GM21723 (cell line): ENCODE measurements around the gene MAP2K5.
"Not testable (repeated sequence)": the region's sequence is repeated elsewhere in the genome, so short reads cannot be mapped to it uniquely, and the experiment has no call there.

ENCODE experiments used
- ATAC-seq: cut with Tn5 transposase; IDR thresholded peaks from one replicate; pipeline ENCODE4 v1.9.1; 2021; ENCODE audit warnings: mild to moderate bottlenecking, moderate library complexity; ENCODE audit not compliant: unreplicated experiment

Gene MAP2K5

DNA sequence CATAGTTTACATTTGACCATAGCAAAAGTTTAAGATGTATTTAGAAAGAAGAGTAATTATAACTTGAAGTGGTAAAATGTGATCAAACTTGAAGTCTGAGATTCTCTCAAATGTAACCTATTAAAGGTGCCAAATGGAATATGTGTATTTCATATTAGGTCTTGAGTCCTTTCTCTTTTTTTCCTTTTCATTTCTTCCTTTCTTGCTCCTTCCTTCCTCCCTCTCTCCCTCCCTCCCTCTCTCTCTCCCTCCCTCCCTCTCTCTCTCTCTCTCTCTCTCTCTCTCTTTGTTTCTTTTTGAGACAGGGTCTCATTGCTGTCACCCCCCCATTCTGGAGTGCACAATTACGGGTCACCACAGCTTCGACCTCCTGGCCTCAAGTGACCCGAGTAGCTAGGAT is 47.7 kb downstream of the MAP2K5 start:
- ATAC-seq: no peak

DNA sequence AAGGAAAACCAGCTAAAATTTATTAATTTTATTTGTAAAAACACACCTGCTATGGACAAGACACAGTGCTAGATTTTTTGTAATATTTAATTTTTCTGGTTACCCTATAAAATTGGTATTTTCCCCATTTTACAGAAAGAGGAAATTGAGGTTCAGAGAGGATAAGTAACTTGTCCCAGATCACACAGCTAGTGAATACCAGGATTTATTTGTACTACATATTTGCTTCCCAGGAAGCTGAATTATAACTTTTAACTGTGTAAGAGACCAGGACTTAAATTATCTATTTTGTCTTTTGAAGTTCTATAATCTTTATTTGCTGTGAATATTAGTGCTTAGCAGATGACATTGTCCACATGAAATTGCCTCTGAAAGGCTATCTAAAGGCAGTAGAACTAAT is 49.7 kb downstream of the MAP2K5 start:
- ATAC-seq: no peak

- no peak for ATAC-seq
Measured at GRCh38 chr15:67593562-67593961, 51.1 kb downstream of the MAP2K5 start.

DNA sequence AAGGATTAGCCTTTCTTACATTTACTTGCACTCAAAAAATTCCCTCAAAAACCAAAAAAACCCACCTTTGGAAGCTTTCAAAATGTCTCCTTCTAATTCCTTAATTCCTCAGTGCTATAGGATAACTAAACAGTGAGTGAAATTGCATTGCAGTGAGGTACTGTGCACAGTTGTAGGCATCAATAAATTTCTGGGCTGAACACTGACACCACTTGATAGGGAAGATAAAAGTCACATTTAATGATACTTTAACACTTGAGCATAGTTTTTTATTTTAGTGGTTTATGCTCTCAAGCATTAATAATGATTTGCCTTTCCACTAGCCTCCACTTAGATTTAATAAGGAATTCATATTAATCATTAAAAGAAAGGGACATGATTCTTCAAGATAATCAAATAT is 52.3 kb downstream of the MAP2K5 start:
- ATAC-seq: no peak

- ATAC-seq: no peak
Measured at GRCh38 chr15:67595572-67595971, 53.1 kb downstream of the MAP2K5 start.

- no peak for ATAC-seq
Measured at GRCh38 chr15:67601073-67601472, 58.6 kb downstream of the MAP2K5 start.

DNA sequence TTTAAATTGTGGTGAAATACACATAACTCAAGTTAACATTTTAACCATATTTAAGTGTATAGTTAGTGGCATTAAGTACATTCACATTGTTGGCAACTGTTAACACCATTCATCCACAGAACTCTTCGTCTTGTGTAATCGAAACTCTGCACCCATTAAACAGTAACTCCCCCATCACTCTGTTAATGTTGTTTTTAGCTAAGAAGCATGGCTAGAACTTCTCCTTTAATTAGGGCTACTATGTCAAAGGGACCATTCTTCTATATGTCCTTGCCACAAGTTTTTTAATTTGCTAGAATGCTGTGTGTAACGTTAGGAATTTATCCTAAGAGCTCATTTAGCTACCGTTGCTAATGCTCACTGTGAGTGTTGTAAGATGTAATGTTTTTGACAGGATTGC is 60.6 kb downstream of the MAP2K5 start:
- no peak for ATAC-seq

- no peak for ATAC-seq
Measured at GRCh38 chr15:67605871-67606270, 63.4 kb downstream of the MAP2K5 start.

GRCh38 chr15:67606742-67607141 is 64.2 kb downstream of the MAP2K5 start:
- no peak for ATAC-seq

- ATAC-seq: no peak
Measured at GRCh38 chr15:67607329-67607728, 64.8 kb downstream of the MAP2K5 start.

- ATAC-seq: no peak
Measured at GRCh38 chr15:67607959-67608637, 65.6 kb downstream of the MAP2K5 start.

- no peak for ATAC-seq
Measured at GRCh38 chr15:67608638-67608959, 66.1 kb downstream of the MAP2K5 start.

DNA sequence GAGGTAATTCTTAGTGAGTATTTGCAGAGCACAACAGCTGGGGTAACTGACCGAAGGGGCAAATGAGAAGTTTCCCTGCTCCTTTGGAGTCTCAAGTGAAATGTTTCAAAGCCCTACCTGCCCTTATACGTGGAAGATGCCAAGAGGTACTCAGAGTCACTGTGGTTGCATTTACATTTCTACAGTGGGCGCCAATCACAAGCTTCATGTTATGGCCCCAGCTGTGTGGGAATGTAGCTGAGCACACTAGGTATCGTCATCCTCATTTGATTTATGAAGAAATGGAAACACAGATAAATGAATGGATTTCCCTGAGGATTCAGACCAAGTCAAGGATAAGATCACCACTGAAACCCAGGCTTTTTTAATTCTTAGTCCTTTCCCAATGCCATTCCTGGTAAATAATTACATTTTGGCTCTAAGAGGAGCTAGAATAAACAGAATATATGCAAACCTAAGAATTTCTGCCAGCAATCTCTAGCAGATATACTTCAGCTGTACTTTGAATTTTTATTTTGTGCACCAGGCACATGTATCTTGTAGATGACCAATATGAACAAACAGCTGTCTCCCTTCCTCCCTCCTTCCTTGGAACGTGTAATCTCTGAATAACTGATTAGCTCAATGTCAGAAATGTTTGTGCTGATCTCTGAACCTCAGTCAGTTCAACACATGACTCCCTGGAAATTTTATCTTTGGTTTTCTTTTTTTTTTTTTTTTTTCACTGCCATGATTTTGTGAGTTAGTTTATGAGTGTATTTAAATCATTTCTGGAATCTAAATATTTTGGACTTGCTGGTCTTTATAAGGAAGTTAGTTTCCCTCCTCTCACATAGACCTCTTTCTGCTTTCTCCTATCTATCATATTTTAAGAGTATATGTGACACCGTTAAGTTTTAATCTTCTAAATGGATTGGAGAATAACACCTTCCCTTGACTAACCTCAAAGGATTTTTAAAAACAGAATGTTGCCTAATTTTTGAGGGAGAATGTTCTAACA is 69.2 kb downstream of the MAP2K5 start:
- ATAC-seq: no peak

GRCh38 chr15:67613211-67613610 is 70.7 kb downstream of the MAP2K5 start:
- ATAC-seq: no peak

- no peak for ATAC-seq
Measured at GRCh38 chr15:67613708-67614107, 71.2 kb downstream of the MAP2K5 start.

DNA sequence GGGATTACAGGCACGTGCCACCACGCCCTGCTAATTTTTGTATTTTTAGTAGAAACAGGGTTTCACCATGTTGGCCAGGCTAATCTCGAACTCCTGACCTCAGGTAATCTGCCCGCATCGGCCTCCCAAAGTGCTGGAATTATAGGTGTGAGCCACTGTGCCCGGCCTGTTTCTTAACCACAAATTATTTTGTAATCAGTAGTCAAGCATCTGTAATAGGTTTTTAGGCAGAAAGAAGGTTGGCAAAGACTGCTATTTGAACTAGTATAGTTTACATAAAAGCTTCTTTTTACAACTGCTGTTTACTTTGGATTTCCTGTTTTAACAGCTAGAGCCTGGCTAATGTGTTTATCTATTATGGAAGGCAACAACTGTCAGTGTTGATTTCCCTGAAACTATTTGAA is 72.6 kb downstream of the MAP2K5 start:
- ATAC-seq: not testable (repeated sequence)

DNA sequence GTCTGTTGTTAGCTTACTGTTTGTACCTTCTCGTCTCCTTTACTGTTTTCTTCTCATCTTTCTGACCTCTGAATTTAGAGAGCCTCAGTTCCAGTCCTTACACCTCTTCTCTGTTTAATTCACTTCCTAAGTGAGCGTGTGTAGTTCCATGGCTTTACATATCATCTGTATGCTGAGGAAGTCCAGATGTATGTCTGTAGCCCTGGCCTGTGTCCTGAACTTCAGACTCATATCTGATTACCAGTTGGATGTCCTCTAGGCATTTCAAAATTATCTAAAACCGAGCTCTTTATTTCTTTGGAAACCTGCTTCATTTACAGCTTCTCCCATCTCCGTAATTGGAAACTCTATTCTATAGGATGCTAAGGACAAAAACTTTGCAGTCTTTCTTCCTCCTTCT is 75.8 kb downstream of the MAP2K5 start:
- ATAC-seq: no peak

GRCh38 chr15:67622110-67622509 is 79.6 kb downstream of the MAP2K5 start:
- ATAC-seq: no peak

DNA sequence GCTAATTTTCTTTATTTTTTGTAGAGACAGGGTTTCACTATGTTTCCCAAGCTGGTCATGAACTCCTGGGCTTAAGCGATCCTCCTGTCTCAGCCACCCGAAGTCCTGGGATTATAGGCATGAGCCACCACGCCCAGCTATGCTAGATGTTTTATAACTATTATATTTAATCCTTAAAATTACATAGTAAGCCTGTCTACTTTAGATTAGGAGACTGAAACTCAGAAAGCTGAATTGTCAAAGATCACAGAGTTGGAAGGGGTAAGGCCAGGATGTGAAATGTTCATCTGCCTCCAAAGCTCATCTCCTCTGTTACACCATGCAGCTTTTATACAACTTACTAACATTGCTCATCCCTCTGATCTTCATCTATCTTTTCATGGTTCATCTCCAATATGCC is 89.8 kb downstream of the MAP2K5 start:
- ATAC-seq: no peak

DNA sequence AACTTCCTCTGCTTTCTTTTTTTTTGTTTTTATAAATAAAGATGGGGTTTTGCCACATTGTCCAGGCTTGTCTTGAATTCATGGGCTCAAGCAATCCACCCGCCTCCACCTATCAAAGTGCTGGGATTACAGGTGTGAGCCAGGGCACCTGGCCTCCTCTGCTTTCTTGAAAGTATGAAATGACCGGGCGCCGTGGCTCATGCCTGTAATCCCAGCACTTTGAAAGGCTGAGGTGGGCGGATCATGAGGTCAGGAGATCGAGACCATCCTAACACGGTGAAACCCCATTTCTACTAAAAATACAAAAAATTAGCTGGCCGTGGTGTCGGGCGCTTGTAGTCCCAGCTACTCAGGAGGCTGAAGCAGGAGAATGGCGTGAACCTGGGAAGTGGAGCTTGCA is 93.4 kb downstream of the MAP2K5 start:
- not testable (repeated sequence) for ATAC-seq

GRCh38 chr15:67639591-67639990 is 97.1 kb downstream of the MAP2K5 start:
- ATAC-seq: no peak

GRCh38 chr15:67641453-67641852 is 99.0 kb downstream of the MAP2K5 start:
- ATAC-seq: no peak
